GM13976 (cell line): ENCODE results near the gene ZFYVE9.

Experiments
- DNase-seq: peaks from one replicate; pipeline ENCODE4 v3.0.0; 2012; ENCODE audit warnings: low spot score
- CTCF ChIP-seq: IDR thresholded peaks from 2 replicates; pipeline ENCODE4 v1.5.1; 2012; ENCODE audit warnings: borderline replicate concordance, mild to moderate bottlenecking; ENCODE audit not compliant: insufficient read depth; ENCODE audit errors: extremely low read depth, missing control alignments, control extremely low read depth
- in situ Hi-C: fragments of 300-500 bp; cut with MboI; formaldehyde crosslinking; loops from one replicate; pipeline ENCODE4 v1.12.0; 2022; ENCODE audit warnings: low sequenced_read_pairs, mixed read lengths, inconsistent platforms; ENCODE audit not compliant: unreplicated experiment

Gene ZFYVE9

DNA sequence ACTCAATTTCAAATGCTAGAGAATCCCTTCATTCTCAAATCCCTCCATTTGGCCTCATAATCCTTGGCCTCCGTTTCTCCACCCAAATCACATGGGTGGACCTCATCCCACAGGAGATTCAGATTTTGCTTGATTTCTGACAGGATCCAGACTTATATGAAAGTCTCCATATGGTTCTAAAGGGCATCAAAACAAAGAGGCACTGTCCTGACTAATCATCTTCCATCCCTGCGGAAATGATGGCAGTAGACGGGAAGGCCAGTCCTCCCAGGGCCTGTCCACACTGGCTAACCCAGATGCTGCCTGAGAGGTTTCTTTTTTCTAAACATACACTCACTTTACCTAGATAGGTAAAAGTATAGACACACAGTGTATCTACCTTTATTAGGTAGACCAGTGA lies 243.5 kb downstream of the ZFYVE9 start:
- no peak for TF ChIP-seq CTCF
- in situ Hi-C loops = no loop called here
- no peak for DNase-seq

GRCh38 chr1:52386458-52386857 lies 244.6 kb downstream of the ZFYVE9 start:
- DNase-seq = no peak
- in situ Hi-C loops = no loop called here
- no peak for TF ChIP-seq CTCF

DNA sequence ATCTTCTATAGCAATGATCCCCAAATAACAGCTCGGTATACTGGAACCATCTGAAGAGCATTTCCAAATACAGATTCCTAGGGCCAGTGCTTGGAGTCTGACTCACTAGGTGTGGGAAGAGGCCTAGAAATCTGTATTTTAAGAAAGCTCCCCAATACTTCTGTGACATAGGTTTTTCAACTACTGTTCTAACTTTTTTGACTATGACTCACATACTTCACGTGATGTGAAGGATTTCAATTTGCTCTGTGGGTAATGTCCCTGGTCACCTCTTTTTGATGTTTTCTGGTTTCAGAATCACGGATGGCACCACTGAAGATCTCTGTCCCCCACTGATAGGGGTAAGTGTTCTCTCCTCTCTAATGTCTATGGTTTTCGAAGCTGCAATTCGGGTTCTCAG lies 251.3 kb downstream of the ZFYVE9 start:
- DNase-seq = no peak
- no peak for TF ChIP-seq CTCF
- in situ Hi-C loops = loop anchor here (10.0 kb wide), 1 partner anchor 292 kb away; no protein-coding TSS in a partner anchor
